Skin of body (tissue), 2 donors: Measurements from ENCODE around the gene GPRIN1. TPM values are rescaled to one million over a fixed set of nuclear protein-coding genes. Genes with fewer than 3 reads are reported as not detected.

Experiments used
- DNase-seq: peaks from one replicate; lab custom pipeline; 2025; lab: John Stamatoyannopoulos, UW
- total RNA-seq: library from RNA; depleted of rRNA; stranded (reverse); fragments of >200 nt; gene quantifications from one replicate; pipeline ENCODE4 v1.2.3, GENCODE V29; 2014

Gene GPRIN1
- total RNA-seq, result 4.8 TPM

DNA sequence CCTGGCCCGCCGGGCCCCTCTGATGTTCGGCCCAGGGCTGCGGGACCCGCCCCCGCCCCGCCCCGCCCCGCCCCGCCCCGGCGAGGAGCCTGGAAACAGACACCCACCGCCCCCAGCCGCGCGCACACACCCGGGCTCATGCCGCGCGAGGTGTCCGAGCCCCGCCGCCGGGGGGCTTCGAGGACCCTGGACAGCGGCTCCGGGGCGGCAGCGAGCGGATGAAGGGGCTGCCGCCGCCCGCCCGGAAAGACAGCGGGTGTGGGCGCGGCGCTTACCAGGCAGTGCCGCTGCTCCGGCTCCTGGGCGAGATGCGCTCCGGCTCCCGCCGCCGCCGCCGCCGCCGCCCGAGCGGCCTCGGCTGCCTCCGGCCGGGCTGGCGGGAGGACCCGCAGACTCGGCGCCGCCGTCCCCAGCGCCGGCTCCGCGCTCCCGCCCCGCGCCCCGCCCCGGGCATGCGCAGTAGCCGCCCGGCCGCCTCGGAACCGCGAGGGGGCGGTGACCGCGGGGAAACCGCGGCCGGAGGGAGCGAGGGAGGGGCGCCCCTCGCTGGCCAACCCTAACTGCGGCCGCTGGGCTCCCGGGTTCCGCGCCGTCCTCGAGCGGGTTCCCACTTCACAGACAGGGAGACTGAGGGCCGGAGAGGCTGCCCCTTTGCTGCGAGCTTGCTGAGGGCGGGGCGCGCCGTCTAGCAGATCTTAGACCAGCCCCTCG lies at the start of gene GPRIN1:
Gene GPRIN1 (minus strand): TSS at position 433 of the 711 bp plus-strand sequence. CDS start 10,322 bp downstream, outside the sequence.
- DNase-seq, result no peak

DNA sequence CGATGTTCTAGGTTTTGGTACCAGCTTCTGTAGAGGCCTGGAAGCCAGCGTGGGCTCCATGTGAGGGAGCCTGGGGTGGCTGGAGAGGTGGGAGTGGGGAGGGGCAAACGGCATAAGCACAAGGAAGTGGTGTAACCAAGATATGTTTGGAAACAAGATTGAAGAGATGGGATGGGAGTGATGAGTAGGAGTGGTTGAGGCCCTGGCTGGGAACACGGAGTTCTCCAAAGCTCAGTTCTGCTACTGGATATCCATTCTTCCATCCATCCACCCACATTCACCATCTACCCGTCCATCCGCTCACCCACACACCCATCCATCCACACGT lies 49.5 kb upstream of the GPRIN1 start:
- DNase-seq, result no peak

DNA sequence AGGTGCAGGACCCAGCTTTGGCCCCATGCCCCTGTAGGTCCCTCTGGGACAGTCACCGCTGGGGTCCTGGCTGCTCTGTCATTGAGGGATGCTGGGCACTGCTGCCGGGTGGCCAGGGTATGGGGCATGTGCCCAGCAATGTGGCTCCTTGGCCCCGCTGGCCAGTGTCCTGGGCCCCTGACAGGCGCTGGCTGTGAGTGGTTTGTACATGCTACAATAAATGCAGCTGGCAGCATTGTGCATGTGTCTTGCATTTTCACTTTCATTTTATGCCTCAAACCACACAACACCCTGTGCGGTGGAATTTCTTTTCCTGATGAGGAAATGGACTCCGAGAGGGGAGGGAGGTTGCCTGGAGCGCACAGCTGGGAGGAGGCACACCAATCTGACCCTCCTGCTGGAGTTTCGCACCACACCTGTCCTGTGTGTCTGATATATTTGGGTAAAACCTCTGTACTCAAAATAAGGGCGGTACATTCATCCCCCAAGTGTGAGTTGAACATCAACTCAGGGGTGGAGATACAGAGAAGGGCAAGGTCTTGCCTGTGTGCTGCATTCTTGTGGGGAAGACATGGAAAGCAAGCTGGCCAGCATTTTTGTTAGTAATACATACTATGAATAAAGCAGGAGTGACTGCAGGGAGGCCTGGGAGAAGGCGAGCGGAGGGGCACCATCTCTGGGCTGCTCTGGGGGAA lies 49.0 kb upstream of the GPRIN1 start:
- DNase-seq, result no peak

DNA sequence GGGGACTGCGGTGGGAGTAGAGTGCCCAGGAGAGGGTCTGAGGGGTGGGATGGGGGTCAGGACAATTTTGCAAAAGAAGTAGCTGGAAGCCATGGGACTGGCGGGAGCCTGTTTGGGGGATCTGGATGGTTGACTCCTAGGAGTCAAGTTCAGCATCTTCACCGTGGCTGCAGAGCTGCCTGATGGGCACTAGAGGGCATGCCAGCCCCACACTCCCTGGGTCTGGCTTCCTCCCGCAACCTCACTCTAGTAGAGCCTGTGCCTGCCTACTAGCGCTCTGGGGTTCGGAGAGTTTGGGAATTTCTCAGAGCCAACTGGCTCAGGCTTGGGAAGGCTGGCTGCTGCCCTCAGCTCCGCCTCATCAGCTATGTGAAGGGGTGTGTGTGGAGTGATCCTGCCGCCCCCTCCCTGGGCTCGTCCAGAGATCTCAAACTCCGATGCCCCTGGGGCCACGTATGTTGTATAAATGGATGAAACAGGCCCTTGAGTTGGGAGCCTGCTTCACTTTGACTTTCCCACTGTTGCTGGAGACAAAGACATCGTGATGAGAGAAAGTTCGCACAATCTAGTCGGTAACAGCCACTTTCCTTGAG lies 48.1 kb upstream of the GPRIN1 start:
- peak; percentile 42 for DNase-seq

DNA sequence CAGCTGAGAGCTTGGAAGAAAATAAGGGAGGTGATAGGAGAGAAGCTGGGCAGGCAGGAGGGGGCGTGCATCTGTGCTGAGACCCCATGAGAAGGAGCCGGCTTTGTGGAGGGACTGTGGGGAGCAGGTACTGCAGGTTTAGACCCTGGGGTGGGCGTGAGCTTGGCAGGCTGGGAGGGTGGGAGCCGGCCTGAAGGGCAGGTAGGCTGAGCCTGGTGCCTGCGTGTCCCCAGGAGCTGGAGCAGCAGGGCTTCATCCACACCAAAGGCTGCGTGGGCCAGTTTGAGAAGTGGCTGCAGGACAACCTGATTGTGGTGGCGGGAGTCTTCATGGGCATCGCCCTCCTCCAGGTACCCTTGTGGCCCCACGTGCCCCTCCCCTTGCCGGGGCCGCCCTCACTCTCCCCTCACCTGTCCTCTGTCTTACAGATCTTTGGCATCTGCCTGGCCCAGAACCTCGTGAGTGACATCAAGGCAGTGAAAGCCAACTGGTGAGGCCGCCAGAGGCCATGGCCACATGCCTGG lies 46.6 kb upstream of the GPRIN1 start:
- DNase-seq, result no peak

DNA sequence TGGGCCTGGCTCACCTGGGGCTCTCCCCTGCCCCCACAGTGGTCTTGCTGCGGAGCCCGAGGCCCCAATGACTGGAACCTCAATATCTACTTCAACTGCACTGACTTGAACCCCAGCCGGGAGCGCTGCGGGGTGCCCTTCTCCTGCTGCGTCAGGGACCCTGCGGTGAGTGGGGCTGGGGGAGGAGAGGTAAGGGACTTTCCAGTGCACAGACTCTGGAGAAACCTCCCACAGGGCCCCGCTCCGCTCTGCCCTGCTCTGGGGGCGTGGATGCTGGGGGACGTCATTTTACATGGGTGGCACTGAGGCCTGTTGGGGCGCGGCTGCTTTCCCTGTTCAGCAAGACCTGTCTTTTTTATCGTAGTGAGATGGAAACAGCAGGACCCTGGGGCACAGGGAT lies 44.9 kb upstream of the GPRIN1 start:
- DNase-seq, result no peak

DNA sequence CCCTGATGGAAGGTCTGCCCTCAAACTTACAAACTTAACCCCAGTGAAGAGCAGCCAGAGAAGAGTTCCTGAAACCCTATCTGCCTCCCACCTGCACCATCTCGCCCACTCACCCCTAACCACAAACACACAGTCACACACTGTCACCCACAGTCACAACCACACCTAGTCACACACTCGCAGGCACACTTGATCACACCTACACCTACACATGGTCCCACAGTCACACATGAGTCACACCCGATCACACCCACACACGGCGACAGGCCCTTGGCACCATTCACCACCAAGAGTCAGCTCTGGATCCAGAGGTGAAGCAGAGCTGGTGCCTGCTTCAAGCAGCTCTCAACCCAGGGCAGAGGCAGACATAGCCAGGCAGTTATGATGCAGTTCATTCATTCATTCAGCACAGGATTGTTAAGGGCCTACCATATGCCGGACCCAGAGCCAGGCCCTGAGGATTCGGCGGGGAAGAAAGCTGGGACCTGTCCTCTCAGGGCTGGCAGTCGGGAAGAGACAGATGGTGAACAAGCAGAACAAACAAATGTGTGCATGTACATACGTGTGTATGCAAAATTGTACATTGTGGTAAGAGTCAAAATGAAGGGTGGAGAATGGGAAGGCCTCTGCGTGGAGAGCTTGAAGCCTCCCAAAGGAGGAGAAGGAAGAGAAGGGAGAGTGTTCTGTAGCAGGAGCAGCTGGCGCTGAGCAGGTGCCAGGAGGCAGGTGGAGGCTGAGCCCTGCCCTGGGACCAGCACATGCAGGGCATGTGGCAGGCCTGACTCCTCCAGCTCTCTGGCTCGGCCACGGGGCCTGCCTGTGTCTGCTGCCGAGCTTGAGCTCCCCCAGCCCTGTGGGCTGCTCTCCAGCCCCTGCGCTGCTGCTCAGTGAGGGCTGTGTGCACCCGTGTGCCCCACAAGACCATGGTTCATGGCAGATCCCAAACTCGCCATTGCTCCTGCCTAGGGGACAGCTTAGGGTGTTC lies 43.7 kb upstream of the GPRIN1 start:
- DNase-seq, result no peak

DNA sequence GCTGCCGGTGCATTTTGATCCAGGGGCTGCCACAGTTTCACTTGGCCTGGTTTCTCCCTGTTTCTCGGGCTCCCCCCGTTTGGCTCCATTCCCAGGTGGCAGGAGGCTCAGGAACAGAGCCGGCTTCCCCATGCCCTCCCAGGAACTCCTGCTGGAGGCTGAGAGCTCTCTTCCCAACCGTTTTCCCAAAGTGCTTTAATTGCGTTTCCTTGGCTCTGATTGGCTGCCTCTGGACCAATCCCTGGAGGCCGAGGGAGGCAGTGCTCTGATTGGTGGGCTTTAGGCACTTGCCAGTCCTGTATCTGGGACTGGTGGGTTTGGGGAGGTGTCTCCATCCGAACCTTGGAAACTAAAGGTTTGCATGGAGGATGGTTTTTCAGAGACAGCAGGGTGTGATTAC lies 42.2 kb upstream of the GPRIN1 start:
- DNase-seq, result no peak

DNA sequence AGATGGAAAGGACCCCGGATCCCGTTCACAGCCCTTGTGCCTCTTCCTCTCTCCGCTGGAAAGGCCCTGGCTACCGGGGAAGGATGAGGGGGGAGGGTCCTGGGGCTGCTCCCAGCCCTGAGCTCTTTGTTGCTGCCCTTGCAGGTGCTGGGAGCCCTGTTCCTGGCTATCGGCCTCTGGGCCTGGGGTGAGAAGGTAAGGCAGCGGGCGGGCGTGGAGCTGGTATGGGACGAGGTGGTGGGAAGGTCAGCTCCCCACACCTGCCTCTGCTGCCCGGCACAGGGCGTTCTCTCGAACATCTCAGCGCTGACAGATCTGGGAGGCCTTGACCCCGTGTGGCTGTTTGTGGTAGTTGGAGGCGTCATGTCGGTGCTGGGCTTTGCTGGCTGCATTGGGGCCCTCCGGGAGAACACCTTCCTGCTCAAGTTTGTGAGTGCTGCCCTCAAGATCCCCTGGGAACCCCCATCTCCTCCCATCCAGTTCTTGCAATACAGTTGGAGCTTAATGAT lies 41.6 kb upstream of the GPRIN1 start:
- DNase-seq, result no peak

DNA sequence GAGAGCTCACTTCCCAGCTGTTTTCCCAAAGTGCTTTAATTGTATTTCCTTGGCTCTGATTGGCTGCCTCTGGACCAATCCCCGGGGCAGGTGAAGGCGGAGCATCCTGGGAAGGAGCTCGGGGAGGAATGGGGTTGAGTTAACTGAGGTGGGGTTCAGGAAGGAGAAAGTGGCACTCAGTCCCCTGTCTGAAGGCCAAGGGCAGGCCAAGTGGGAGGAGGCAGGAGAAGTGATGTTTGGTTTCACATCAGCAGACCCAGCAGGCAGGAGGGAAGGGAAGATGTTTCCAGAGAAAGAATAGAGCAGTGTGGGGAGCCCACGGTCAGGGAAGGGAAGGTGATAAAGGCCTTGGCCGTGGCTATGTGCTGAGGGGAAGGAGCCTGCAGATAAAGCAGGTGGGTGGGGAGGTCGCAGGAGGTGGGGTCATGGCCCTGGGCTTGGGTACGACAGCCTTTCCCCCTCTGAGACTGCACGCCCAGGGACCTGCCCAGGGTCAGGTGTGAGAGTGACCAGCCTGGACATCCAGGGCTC lies 40.5 kb upstream of the GPRIN1 start:
- no peak for DNase-seq

DNA sequence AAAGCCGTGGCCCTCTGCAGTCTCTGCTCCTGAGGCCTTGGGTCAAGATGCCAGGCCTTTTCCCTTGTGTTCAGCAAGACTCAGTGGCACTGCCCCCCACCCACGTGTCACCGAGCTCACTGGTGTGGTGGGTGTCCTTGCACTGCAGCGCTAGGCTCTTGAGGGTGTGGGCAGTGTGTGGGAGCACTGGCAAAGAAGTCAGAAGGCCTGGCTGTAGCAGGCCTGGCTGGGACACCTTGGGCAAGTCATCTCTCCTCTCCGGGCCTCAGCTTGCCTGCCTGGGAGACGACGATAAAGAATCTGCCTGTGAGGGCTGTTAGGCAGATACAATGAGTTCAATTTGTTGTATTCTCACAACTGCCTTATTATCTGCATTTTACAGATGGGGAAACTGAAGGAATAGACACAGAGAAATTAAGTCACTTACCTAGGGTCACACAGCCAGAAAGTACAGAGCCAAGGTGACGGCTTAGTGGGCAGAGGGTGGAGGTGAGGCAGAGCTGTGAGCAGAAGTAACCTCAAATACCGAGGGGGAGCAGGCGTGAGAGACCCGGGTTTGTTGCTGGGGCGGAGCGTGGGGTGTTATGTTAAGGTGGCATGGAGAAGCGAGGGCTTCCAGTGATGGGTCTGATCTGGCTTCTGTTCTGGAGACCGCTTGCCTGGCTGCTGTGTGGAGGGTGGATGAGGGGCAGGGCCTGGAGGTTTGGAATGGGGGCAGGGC lies 38.7 kb upstream of the GPRIN1 start:
- no peak for DNase-seq

DNA sequence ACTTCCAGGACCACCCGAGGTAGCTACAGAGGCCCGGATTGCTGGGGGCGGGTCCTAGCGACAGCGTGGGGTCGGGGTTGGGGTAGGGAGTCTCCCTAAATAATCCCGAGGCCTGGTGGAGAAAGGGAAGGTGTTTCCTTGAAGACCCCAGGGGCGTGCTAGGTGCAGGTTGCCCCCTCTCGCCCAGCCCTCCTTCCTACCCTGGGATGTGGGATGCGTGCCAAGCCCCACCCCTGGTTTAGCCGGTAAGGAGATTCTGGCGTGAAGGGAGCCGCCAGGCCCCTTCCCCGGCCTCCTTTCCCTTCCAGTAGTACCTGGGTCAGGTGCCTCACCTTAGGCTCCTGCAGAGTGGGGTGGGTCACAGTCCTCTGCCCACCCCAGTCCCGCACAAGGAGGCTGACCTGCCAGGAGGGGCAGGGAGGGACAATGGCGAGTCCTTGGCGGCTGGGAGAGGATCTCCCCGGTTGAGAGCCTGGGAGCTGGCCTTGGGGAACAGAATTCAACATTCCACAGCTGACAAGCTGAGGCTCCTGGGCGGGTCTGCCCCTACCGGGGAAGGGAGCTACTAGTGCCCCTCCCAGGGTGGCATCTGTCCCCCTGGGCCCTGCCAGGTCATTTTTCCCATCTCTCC lies 38.0 kb upstream of the GPRIN1 start:
- no peak for DNase-seq

DNA sequence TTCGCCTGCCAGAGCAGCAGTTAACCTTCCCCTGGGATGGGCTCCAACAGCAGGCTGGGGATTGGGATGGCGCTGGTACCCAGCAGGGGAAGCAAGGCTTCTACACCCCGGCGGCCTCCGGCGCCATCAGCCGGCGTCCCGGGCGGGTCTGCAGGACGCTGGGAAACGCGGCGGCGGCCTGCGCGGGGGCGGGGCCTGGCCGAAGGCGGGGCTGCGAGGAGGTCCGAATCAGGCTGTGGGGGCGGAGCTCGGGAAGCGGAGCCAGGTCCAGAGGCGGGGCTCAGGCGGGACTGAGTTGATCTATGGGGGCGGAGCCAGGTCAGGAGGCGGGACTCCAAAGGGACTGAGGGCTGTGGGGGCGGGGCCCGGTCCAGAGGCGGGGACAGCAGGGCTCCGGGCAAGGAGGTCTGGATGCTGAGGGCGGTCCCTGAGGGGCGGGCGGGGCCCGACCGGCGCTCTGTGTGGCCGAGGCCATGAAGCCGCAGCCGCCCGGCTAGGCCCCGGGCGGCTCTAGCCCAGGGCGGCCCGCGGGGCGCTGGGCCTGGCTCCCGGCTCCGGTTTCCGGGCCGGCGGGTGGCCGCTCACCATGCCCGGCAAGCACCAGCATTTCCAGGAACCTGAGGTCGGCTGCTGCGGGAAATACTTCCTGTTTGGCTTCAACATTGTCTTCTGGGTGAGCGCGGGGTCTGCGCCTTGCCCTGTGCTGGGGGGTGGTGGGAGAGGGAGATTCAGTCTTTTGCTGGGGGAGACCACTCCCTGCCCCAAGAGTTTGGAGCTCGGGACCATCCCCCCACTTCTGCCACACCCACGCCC lies 37.3 kb upstream of the GPRIN1 start, which contains the start of gene TSPAN17:
Gene TSPAN17 (plus strand): TSS at position 455 of the 813 bp plus-strand sequence. CDS start 132 bp downstream, at position 587.
- peak; percentile 95 for DNase-seq

DNA sequence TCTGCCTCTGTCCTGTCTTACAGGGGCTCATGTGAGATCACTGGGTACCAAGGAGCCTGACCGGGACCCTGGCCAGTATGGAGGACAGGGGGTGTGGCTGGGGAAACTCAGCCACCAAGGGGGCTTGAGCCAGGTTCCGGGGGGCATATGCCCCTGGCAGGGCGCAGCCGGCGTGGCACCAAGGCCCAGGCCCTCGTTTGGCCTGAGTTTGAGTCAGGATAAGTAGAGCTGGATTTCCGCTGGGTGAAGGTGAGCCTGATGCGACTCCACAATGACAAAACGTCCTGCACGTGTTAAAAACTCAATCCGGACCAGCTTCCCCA lies 36.7 kb upstream of the GPRIN1 start:
- DNase-seq, result no peak

DNA sequence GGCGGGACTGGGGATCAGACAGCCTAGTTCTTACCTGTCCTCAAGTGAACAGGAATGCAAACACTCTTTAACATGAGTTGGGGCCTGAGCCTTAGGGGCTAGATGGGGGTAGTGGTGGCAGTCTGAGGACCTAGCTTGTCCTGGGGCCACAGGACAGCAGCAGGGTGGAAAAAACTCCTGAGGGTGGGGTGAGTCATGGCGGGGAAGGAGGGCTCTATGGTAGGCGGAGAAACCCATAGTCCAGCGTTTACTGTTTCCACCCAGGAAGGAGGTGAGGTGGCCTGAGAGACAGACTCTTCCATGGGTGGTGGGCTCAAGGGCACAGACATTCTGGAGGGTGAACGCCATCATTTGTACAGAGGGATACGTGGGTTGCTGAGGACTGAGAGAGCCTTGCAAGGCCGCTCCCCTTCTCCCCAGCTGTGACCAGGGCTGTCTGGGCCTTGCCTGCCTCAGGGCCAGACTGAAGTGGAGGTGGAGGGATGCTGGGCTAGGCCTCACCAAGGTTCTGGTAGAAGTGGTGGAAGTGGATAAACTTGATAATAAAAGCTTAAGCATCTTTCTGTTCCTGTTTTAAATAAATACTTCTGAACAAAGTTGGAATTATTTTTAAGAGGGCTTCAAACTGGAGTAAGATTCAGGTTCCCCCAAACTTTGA lies 36.2 kb upstream of the GPRIN1 start:
- no peak for DNase-seq

DNA sequence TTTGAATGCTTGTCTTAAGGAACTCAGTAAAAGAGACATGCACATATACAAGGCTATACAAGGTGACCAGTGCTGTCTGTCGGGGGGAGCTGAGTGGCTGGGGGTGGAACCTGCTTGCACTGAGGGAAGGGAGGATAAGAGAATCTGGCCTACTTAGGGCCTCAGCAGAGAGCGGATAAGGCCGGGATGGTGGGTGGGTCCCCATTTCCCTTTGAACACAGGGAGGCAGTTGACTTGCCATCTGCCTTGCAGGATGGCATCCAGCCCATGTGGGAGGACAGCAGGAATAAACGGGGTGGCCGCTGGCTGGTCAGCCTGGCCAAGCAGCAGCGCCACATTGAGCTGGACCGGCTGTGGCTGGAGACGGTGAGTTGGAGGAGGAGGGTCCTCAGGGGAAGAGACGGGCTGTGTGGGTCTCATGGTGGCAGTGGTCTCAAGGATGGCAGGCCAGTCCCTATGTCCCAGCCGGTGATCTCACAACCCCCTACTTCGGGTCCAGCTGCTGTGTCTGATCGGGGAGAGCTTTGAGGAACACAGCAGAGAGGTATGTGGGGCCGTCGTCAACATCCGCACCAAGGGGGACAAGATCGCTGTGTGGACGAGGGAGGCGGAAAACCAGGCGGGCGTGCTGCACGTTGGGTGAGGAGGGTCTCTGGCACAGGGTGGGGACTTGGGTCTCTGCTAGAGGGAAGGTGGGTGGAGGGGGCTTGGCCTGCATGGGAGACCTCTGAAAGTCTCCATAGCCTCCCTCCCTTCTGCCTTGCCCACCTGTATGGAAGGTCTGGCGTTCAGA lies 35.1 kb upstream of the GPRIN1 start:
- DNase-seq, result no peak

DNA sequence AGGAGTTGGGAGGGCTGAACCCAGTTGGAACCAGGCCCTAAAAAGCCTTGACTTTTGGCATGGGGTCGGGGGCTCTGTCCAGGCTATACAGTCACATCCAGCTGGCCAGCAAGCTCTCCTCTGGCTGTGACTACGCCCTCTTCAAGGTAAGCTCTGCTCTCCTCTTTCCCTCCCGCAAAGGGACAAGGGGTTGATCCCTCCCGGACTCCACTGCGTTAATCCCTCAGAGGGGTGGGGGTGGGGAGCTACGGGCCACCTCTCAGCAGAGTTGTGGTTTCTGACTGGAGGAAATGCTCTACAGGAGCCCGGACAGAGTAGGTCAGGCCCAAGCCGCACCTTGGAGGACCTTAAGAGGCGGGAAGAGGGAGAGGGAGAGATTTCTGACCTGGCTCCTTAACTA lies 34.3 kb upstream of the GPRIN1 start:
- no peak for DNase-seq
